ENCODE data around the gene GPC3.

The GPC3 gene

DNA sequence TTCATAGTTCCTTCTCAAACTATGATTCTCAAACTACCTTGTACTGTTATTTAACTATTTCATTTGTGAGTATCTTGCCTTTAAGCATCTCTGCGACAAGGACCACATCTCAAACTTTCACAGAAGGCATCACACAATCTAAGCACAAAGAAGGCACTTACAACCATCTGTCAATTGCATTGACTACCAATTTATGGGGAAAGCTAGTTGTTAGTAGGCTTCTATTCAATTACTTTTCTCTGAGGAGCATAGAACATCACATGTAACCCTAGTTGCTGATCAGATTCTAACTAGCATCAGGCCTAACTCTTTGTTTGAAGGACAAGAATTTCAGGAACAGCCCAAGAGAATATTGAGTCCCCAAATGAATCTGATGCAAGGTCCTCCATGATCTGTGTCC, 74.9 kb downstream of the GPC3 start:
- Histone ChIP-seq H3K9me3 (no peaks in the 10 kb centered on the region), H3K4me1 (ENCODE audit: control insufficient read depth in 1 of 2, insufficient read depth in 1 of 2, low read depth in 1 of 2, low read length in 1 of 2) (no peaks in the 10 kb centered on the region), H3K27ac (no peak overlapping the region), H3K27me3 (no peaks in the 10 kb centered on the region), H3K4me3 (ENCODE audit: low read depth in 1 of 2, low read length in 1 of 2) (no peak overlapping the region), H3K36me3 (no peaks in the 10 kb centered on the region)
- TF ChIP-seq, protein P1, sequence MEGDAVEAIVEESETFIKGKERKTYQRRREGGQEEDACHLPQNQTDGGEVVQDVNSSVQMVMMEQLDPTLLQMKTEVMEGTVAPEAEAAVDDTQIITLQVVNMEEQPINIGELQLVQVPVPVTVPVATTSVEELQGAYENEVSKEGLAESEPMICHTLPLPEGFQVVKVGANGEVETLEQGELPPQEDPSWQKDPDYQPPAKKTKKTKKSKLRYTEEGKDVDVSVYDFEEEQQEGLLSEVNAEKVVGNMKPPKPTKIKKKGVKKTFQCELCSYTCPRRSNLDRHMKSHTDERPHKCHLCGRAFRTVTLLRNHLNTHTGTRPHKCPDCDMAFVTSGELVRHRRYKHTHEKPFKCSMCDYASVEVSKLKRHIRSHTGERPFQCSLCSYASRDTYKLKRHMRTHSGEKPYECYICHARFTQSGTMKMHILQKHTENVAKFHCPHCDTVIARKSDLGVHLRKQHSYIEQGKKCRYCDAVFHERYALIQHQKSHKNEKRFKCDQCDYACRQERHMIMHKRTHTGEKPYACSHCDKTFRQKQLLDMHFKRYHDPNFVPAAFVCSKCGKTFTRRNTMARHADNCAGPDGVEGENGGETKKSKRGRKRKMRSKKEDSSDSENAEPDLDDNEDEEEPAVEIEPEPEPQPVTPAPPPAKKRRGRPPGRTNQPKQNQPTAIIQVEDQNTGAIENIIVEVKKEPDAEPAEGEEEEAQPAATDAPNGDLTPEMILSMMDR (IDR thresholded peaks at IDR 0.05): no peak

DNA sequence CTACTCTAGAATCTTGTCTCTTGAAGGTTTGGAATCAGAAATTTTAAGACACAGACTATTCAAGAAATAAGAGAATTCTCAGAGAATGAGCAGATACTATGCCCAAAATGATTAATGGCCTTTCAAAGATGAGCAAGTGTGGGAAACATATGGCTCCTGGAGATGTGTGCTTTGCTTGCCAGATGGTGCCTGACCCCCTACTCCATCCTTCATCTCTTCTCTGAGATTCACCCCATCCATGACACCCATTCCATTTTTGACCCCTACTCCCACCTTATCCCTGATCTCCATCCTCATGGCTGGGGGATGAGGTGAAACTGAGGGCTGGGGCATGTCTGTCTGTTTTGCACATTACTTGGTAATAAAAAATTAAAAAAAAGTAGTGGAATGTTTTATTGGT, 75.5 kb downstream of the GPC3 start:
- Histone ChIP-seq H3K27ac (no peak overlapping the region), H3K4me3 (ENCODE audit: low read depth in 1 of 2, low read length in 1 of 2) (no peak overlapping the region), H3K36me3 (no peaks in the 10 kb centered on the region), H3K27me3 (no peaks in the 10 kb centered on the region), H3K9me3 (no peaks in the 10 kb centered on the region), H3K4me1 (ENCODE audit: control insufficient read depth in 1 of 2, insufficient read depth in 1 of 2, low read depth in 1 of 2, low read length in 1 of 2) (no peaks in the 10 kb centered on the region)
- TF ChIP-seq, protein P1 (IDR thresholded peaks at IDR 0.05): no peak

DNA sequence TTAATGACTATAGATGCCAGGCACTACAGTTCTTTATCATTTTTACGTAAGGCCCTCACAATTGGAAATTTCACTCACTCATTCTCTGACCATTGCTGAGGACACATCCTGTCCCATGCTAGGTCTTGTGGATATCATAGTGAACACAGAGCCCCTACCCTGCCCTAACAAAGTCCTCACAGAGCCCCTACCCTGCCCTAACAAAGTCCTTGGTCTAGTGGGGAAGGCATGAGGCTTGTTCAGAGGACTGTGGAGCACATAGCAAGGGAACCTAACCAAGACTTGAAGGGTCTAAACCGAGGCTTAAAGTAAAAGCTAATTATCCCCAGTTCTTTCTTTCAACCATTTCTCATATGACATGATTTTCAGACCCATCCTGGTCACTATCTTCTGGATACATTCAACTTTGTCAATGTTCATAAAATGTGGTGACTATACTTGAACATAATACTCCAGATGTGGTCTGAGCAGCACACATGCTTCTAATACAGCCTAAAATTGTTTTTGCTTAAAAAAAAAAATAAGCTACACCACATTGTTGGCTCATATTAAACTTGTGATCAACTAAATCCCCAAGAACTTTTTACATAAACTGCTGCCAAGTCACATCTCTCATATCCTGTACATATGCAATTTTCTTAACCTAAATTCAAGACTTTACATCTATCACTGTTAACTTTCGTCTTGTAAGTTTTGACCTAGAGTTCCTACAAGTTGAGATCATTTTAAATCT, 77.0 kb downstream of the GPC3 start:
- H3K27ac ChIP-seq: no peak overlapping the region
- H3K36me3 ChIP-seq: no peaks in the 10 kb centered on the region
- TF ChIP-seq, protein P1 (IDR thresholded peaks at IDR 0.05): no peak
- no peak overlapping the region for H3K4me3 ChIP-seq (ENCODE audit: low read depth in 1 of 2, low read length in 1 of 2)
- H3K4me1 ChIP-seq (ENCODE audit: control insufficient read depth in 1 of 2, insufficient read depth in 1 of 2, low read depth in 1 of 2, low read length in 1 of 2): no peaks in the 10 kb centered on the region
- H3K27me3 ChIP-seq: no peaks in the 10 kb centered on the region
- H3K9me3 ChIP-seq: no peaks in the 10 kb centered on the region

DNA sequence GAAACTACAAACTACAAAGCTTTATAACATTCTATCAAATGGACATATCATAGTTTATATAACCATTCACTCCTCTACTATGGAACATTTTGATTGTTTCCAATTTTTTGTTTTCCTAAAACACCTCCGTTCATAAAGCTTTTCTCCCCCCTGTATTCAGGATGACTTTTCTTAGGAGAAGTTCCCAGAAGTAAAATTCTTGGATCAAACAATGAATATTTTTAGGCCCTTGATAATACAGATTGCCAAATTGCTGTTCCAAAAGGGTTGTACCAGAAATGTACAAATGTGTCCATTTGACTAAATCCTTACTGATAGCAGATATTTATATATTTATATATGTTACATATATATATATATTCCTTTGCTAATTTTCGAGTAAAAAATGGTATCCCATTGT, 77.8 kb downstream of the GPC3 start:
- no peaks in the 10 kb centered on the region for H3K27me3 ChIP-seq
- H3K36me3 ChIP-seq: no peaks in the 10 kb centered on the region
- H3K9me3 ChIP-seq: no peaks in the 10 kb centered on the region
- H3K27ac ChIP-seq: no peak overlapping the region
- TF ChIP-seq, protein P1 (IDR thresholded peaks at IDR 0.05): no peak
- no peaks in the 10 kb centered on the region for H3K4me1 ChIP-seq (ENCODE audit: control insufficient read depth in 1 of 2, insufficient read depth in 1 of 2, low read depth in 1 of 2, low read length in 1 of 2)
- no peak overlapping the region for H3K4me3 ChIP-seq (ENCODE audit: low read depth in 1 of 2, low read length in 1 of 2)

DNA sequence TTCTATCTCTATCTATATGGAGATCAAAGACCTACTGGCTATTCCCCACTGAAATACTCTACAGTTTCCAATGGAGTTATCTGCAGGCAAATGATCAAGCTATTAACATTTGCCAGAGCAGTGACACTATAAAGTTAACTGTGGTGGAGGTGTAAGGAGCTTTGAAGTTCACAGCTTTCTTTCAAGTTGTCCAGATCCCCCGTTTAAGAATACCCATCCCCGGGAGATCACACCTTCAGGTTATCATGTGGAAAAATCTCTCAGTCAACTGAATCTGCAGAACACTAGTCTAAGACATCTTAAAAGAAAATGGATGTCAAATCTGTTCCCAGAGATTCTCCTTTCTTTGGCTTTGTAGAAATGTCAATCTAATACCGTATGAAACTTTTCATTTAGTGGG, 80.1 kb downstream of the GPC3 start:
- Histone ChIP-seq H3K36me3 (no peaks in the 10 kb centered on the region), H3K4me3 (ENCODE audit: low read depth in 1 of 2, low read length in 1 of 2) (no peak overlapping the region), H3K27me3 (no peaks in the 10 kb centered on the region), H3K4me1 (ENCODE audit: control insufficient read depth in 1 of 2, insufficient read depth in 1 of 2, low read depth in 1 of 2, low read length in 1 of 2) (no peaks in the 10 kb centered on the region), H3K27ac (no peak overlapping the region), H3K9me3 (no peaks in the 10 kb centered on the region)
- TF ChIP-seq, protein P1 (IDR thresholded peaks at IDR 0.05): no peak
